NCI-H460 (cell line): ENCODE data around the gene TMEM125. TPM values are rescaled to one million over a fixed set of nuclear protein-coding genes. Genes with fewer than 3 reads are reported as not detected.

ENCODE experiments used
- total RNA-seq: library from RNA; depleted of rRNA; stranded (reverse); fragments of >200 nt; shearing (Covaris generic); gene quantifications from 2 replicates; pipeline ENCODE4 v1.2.3, GENCODE V29; 2014; rRNA removed

TMEM125 gene
- total RNA-seq, 1 experiment from 2014 or later: not detected

Other genes starting within 250 kb of the TMEM125 start
- gene EBNA1BP2, start 97.7 kb upstream of the TMEM125 start, total RNA-seq: 152 and 154 TPM in 2 replicates
- 0.46 and 0.69 TPM in 2 replicates for gene CFAP57, start 97.7 kb upstream of the TMEM125 start, total RNA-seq
- 0.12 TPM in 1 of 2 replicates, not detected in the other for gene C1orf210, start 15.6 kb downstream of the TMEM125 start, total RNA-seq
- not detected in 2 replicates for gene TIE1, start 31.0 kb downstream of the TMEM125 start, total RNA-seq
- not detected in 2 replicates for gene MPL, start 67.8 kb downstream of the TMEM125 start, total RNA-seq
- gene CDC20, start 89.0 kb downstream of the TMEM125 start, total RNA-seq: 81.9 and 84.7 TPM in 2 replicates
- 68.9 and 69.5 TPM in 2 replicates for gene ELOVL1, start 98.0 kb downstream of the TMEM125 start, total RNA-seq
- 48.2 and 50.4 TPM in 2 replicates for gene MED8, start 119.8 kb downstream of the TMEM125 start, total RNA-seq
- gene SZT2, start 119.9 kb downstream of the TMEM125 start, total RNA-seq: 13.8 and 16.2 TPM in 2 replicates
- 15.1 and 18.0 TPM in 2 replicates for gene HYI, start 183.9 kb downstream of the TMEM125 start, total RNA-seq